HepG2 (cell line): ENCODE measurements around the gene CASKIN1. TPM values are rescaled to one million over a fixed set of nuclear protein-coding genes. Genes with fewer than 3 reads are reported as not detected.

Source experiments
- EEA1 ChIP-seq: sonication (generic); formaldehyde crosslinking; IDR thresholded peaks from 2 replicates; pipeline ENCODE4 v1.5.1; 2020; ENCODE audit warnings: mild to moderate bottlenecking, missing genetic modification reagents, borderline replicate concordance
- FOXK2 ChIP-seq: fragments of 450-650 bp; IDR thresholded peaks from 2 replicates; pipeline ENCODE4 v1.6.1; 2016
- IKZF1 ChIP-seq: fragments of 450-650 bp; IDR thresholded peaks from 2 replicates; pipeline ENCODE4 v1.7.1; 2016
- MED1 ChIP-seq: sonication (generic); formaldehyde crosslinking; IDR thresholded peaks from 2 replicates; pipeline ENCODE4 v1.4.0; 2020; ENCODE audit warnings: missing genetic modification reagents
- NCOA5 ChIP-seq: sonication (generic); formaldehyde crosslinking; IDR thresholded peaks from 2 replicates; pipeline ENCODE4 v1.4.0; 2020; ENCODE audit warnings: missing genetic modification reagents
- NONO ChIP-seq, 2 experiments: fragments of 450-650 bp in 1 of 2; sonication (generic) in 1 of 2; formaldehyde crosslinking in 1 of 2; IDR thresholded peaks in 1 of 2; conservative IDR thresholded peaks in 1 of 2; 2 replicates each; pipeline versions ENCODE4 v1.6.1 to v1.8.0; 2017 to 2022; ENCODE audit warnings: mild to moderate bottlenecking in 1 of 2, missing genetic modification reagents in 1 of 2, moderate library complexity in 1 of 2
- PHB2 ChIP-seq: fragments of 450-650 bp; IDR thresholded peaks from 2 replicates; pipeline ENCODE4 v1.6.1; 2018; ENCODE audit not compliant: partially characterized antibody
- POLR2AphosphoS2 ChIP-seq: IDR thresholded peaks from 2 replicates; pipeline ENCODE4 v1.6.1; 2011; ENCODE audit warnings: low read depth, low read length, improper control_type of control experiment
- RFXANK ChIP-seq: IDR thresholded peaks from 2 replicates; pipeline ENCODE4 v1.6.1; 2016
- ZNF142 ChIP-seq: sonication (generic); formaldehyde crosslinking; IDR thresholded peaks from 2 replicates; pipeline ENCODE4 v1.4.0; 2020; ENCODE audit warnings: missing genetic modification reagents
- ZNF550 ChIP-seq: sonication (generic); formaldehyde crosslinking; IDR thresholded peaks from 2 replicates; pipeline ENCODE4 v1.4.0; 2020; ENCODE audit warnings: mild to moderate bottlenecking, missing genetic modification reagents, borderline replicate concordance
- ZNF562 ChIP-seq: sonication (generic); formaldehyde crosslinking; IDR thresholded peaks from 2 replicates; pipeline ENCODE4 v1.8.0; 2022; ENCODE audit warnings: missing genetic modification reagents, borderline replicate concordance
- ZNF567 ChIP-seq: sonication (generic); formaldehyde crosslinking; IDR thresholded peaks from 2 replicates; pipeline ENCODE4 v1.8.1; 2023; ENCODE audit warnings: mild to moderate bottlenecking, missing genetic modification reagents, borderline replicate concordance
- ZNF576 ChIP-seq: sonication (generic); formaldehyde crosslinking; IDR thresholded peaks from 2 replicates; pipeline ENCODE4 v1.4.0; 2020; ENCODE audit warnings: mild to moderate bottlenecking, missing genetic modification reagents
- ZNF704 ChIP-seq: sonication (generic); formaldehyde crosslinking; IDR thresholded peaks from 2 replicates; pipeline ENCODE4 v1.8.1; 2023; ENCODE audit warnings: mild to moderate bottlenecking, inconsistent platforms, moderate library complexity, missing genetic modification reagents, borderline replicate concordance
- ZNF792 ChIP-seq: IDR thresholded peaks from 2 replicates; pipeline ENCODE4 v1.6.1; 2016
- polyA plus RNA-seq, 8 experiments: library from polyadenylated mRNA; depleted of rRNA in 3 of 8; stranded (reverse) in 7 of 8; unstranded in 1 of 8; fragments of >200 nt; fragmentation: Illumina TruSeq in 4 of 8; extraction: Trizol in 4 of 8; gene quantifications; 2 replicates each; pipeline versions ENCODE4 v1.2.1 to v1.2.3, GENCODE V29; 2011 to 2016; ENCODE audit warnings: low read depth in 4 of 8, missing spikeins in 1 of 8, mixed read lengths in 1 of 8; ENCODE audit not compliant: insufficient read depth in 1 of 8
- total RNA-seq, 5 experiments: library from RNA; depleted of rRNA; stranded (reverse); fragments of >200 nt; fragmentation: Illumina TruSeq; extraction: Trizol; gene quantifications; 2 replicates each; pipeline ENCODE4 v1.2.3, GENCODE V29; 2016; ENCODE audit warnings: low read depth in 1 of 5
- TF ChIP-seq, protein P1 (sequence below): sonication (generic); formaldehyde crosslinking; IDR thresholded peaks from 2 replicates; pipeline ENCODE4 v1.4.0; 2020; ENCODE audit warnings: missing genetic modification reagents
- TF ChIP-seq, protein P2 (sequence below): sonication (generic); formaldehyde crosslinking; IDR thresholded peaks from 2 replicates; pipeline ENCODE4 v1.5.0; 2020; ENCODE audit warnings: missing genetic modification reagents
- TF ChIP-seq, protein P3 (sequence below): sonication (generic); IDR thresholded peaks from 2 replicates; pipeline ENCODE4 v1.6.1; 2016; ENCODE audit warnings: low read depth, borderline replicate concordance

Gene CASKIN1
- total and polyA plus RNA-seq, 2 of the 13 experiments (the other 11 are each of a cell fraction or from before 2014, with no cell fraction given) = 1.2 to 2.2 TPM

DNA sequence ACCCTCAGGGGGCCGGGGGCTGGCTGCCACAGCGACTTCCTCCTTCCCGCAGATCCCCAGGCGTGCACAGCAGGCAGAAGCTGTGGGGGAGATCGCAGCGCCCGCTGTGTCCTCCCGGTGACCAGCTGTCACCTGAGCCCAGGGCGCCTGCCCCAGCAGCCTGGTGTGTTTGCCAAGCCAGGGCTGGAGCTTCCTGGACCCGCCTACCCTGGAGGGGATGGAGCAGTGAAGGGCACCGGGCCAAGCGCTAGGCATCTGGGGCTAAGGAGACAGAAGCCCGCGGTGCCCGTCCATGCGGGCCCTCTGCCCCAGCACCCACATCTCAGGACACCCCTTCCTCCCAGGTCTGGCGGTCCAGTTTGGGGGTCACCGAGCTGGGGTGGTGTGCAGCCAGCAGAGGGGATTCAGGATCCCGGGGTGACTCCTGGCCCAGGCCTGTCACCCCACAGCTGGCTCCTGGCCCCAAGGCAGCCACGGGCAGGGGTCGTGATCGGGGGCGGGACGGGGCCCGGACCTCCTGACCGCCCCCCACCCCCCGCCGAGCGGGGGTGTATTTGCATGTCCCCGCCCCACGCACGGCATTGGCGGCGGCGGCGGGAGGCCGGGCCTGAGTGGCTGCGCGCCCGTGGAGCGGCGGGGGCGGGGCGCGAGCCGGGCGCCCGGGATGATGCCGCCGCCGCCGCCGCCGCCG lies 48.3 kb downstream of the CASKIN1 start, which contains the start of gene RAB26 (continued):
- TF ChIP-seq ZNF142 (CRISPR knock-in tag) = no peak; the same call in 1 of the 2 replicates
- 0 out of 2 replicates have a peak, but pooled peaks have one; percentile 45 for TF ChIP-seq ZNF576 (CRISPR knock-in tag)
- no peak for TF ChIP-seq NCOA5 (CRISPR knock-in tag)
- no peak for TF ChIP-seq NONO (IDR thresholded peaks at IDR 0.05)
- no peak for TF ChIP-seq NONO (CRISPR knock-in tag; conservative IDR thresholded peaks at IDR 0.05)
- no peak for TF ChIP-seq ZNF562
- TF ChIP-seq, protein P1, sequence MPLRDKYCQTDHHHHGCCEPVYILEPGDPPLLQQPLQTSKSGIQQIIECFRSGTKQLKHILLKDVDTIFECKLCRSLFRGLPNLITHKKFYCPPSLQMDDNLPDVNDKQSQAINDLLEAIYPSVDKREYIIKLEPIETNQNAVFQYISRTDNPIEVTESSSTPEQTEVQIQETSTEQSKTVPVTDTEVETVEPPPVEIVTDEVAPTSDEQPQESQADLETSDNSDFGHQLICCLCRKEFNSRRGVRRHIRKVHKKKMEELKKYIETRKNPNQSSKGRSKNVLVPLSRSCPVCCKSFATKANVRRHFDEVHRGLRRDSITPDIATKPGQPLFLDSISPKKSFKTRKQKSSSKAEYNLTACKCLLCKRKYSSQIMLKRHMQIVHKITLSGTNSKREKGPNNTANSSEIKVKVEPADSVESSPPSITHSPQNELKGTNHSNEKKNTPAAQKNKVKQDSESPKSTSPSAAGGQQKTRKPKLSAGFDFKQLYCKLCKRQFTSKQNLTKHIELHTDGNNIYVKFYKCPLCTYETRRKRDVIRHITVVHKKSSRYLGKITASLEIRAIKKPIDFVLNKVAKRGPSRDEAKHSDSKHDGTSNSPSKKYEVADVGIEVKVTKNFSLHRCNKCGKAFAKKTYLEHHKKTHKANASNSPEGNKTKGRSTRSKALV (CRISPR knock-in tag) = no peak; the same call in 1 of the 2 replicates
- TF ChIP-seq ZNF792 (CRISPR knock-in tag) = peak; percentile 37; the same call in 1 of the 2 replicates
- TF ChIP-seq IKZF1 = no peak
- no peak for TF ChIP-seq ZNF704 (CRISPR knock-in tag)
- no peak for TF ChIP-seq PHB2
- TF ChIP-seq ZNF550 (CRISPR knock-in tag) = no peak
- TF ChIP-seq, protein P2, sequence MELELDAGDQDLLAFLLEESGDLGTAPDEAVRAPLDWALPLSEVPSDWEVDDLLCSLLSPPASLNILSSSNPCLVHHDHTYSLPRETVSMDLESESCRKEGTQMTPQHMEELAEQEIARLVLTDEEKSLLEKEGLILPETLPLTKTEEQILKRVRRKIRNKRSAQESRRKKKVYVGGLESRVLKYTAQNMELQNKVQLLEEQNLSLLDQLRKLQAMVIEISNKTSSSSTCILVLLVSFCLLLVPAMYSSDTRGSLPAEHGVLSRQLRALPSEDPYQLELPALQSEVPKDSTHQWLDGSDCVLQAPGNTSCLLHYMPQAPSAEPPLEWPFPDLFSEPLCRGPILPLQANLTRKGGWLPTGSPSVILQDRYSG (CRISPR knock-in tag) = no peak
- TF ChIP-seq POLR2AphosphoS2 = no peak
- TF ChIP-seq EEA1 (CRISPR knock-in tag) = no peak
- no peak for TF ChIP-seq RFXANK
- TF ChIP-seq, protein P3, sequence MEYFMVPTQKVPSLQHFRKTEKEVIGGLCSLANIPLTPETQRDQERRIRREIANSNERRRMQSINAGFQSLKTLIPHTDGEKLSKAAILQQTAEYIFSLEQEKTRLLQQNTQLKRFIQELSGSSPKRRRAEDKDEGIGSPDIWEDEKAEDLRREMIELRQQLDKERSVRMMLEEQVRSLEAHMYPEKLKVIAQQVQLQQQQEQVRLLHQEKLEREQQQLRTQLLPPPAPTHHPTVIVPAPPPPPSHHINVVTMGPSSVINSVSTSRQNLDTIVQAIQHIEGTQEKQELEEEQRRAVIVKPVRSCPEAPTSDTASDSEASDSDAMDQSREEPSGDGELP = peak; percentile 82; the same call in 1 of the 2 replicates
- TF ChIP-seq FOXK2 = no peak
- TF ChIP-seq ZNF567 (CRISPR knock-in tag) = no peak
- TF ChIP-seq MED1 (CRISPR knock-in tag) = peak; percentile 31; the same call in 1 of the 2 replicates
